ENCODE measurements around the gene GPR3.
A peak's percentile ranks its signal among the peaks of the same experiment; 100 is the strongest.

Gene GPR3

GRCh38 chr1:27358928-27359313, 33.5 kb upstream of the GPR3 start:
- DNase-seq (ENCODE audit: low read depth), result no peak

GRCh38 chr1:27359822-27360158, 32.6 kb upstream of the GPR3 start:
- DNase-seq (ENCODE audit: low read depth), result no peak

- no peak for DNase-seq (ENCODE audit: low read depth)
Observed at GRCh38 chr1:27360159-27361043, 32.0 kb upstream of the GPR3 start.

- DNase-seq (ENCODE audit: low read depth), result no peak
Observed at GRCh38 chr1:27361044-27361402, 31.4 kb upstream of the GPR3 start.

GRCh38 chr1:27361553-27361952, 30.9 kb upstream of the GPR3 start:
- no peak for DNase-seq (ENCODE audit: low read depth)

GRCh38 chr1:27363766-27364695, 28.4 kb upstream of the GPR3 start:
- no peak for DNase-seq (ENCODE audit: low read depth)

- no peak for DNase-seq (ENCODE audit: low read depth)
Observed at GRCh38 chr1:27364696-27365371, 27.6 kb upstream of the GPR3 start.

- peak; percentile 61 for DNase-seq (ENCODE audit: low read depth)
Observed at GRCh38 chr1:27365372-27366112, 26.9 kb upstream of the GPR3 start.

- DNase-seq (ENCODE audit: low read depth), result no peak
Observed at GRCh38 chr1:27366113-27366410, 26.4 kb upstream of the GPR3 start.

- DNase-seq (ENCODE audit: low read depth), result no peak
Observed at GRCh38 chr1:27366411-27367159, 25.8 kb upstream of the GPR3 start, which contains the start of gene MAP3K6. MAP3K6 (minus strand) TSS chr1:27366961; CDS start chr1:27366597, 364 bp downstream.

GRCh38 chr1:27367160-27367650, 25.2 kb upstream of the GPR3 start:
- DNase-seq (ENCODE audit: low read depth), result no peak

- DNase-seq (ENCODE audit: low read depth), result no peak
Observed at GRCh38 chr1:27368869-27369582, 23.4 kb upstream of the GPR3 start.

GRCh38 chr1:27372022-27372807, 20.2 kb upstream of the GPR3 start:
- DNase-seq (ENCODE audit: low read depth), result no peak

GRCh38 chr1:27372808-27373690, 19.4 kb upstream of the GPR3 start:
- no peak for DNase-seq (ENCODE audit: low read depth)

- DNase-seq (ENCODE audit: low read depth), result no peak
Observed at GRCh38 chr1:27374362-27375086, 17.9 kb upstream of the GPR3 start, which contains the start of gene FCN3. FCN3 (minus strand) TSS chr1:27374824; CDS start chr1:27374818, 6 bp downstream.

GRCh38 chr1:27377760-27378495, 14.5 kb upstream of the GPR3 start:
- no peak for DNase-seq (ENCODE audit: low read depth)

GRCh38 chr1:27379564-27380122, 12.8 kb upstream of the GPR3 start:
- no peak for DNase-seq (ENCODE audit: low read depth)
